Measurements from ENCODE around the gene MAP3K9.

Gene MAP3K9

DNA sequence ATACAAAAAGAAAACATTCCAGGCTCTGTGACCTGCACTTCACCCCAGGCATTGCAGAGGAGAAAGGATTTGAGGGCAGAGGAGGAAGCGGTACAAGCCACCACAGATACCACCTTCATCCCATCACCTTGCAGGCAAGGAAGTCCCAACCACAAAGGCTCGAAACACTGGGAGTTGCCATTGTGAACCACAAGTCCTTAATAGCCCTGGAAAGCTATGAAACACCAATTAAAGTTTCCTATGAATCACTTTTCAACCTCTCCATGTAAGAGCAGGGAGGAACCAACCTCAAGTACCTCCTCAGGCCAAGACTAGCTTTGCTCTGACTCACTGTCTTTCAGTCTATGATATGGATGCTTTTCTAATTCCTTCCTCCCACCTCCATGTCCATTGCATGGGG, 27.0 kb downstream of the MAP3K9 start:
- Histone ChIP-seq H3K4me1 (ENCODE audit: control insufficient read depth, insufficient read depth, low read length) (no peaks in the 10 kb centered on the region), H3K4me3 (ENCODE audit: low read depth, low read length) (no peak overlapping the region), H3K9me3 (ENCODE audit: control insufficient read depth, insufficient read depth, low read depth, low read length) (no peaks in the 10 kb centered on the region), H3K27ac (ENCODE audit: low read depth, low read length) (no peak overlapping the region), H3K9ac (ENCODE audit: low read length) (no peak overlapping the region), H3K27me3 (ENCODE audit: control insufficient read depth, insufficient read depth, low read length) (no peaks in the 10 kb centered on the region), H3K36me3 (ENCODE audit: control insufficient read depth, insufficient read depth, low read length) (peaks cover 8% of the 10 kb centered on the region)

DNA sequence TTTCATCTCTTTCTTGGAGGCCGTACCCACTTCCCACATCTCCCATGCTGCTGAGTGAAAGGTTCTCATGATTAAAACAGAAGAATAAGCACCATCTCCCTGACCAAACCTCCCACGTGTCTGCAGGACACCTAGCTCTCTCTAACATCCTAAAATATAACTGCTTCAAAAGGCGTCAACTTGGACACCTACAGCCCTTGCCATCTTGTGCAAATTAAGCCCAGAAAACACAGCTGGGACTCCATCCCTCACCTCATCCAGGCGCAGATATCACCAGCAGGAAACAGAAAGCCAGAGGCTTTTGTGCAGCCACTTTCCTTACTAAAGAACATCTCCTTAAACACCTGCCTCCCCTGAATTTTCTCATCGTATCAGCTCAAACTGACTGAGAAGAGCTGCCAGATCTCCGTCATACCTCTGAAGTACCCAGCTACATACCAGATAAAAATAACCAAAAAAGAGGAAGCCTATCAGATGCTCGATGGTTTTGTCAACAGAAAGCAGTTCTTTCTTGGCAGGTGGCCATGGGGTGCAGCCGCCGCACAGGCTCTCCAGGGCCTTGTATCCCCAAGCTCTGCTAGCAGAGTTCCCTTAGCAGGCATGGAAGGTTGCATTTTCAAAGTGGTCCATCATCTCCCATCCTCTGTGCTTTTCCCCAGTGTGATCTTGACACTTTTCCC, 28.8 kb downstream of the MAP3K9 start:
- Histone ChIP-seq H3K9ac (ENCODE audit: low read length) (no peak overlapping the region), H3K36me3 (ENCODE audit: control insufficient read depth, insufficient read depth, low read length) (peaks cover 3% of the 10 kb centered on the region), H3K27me3 (ENCODE audit: control insufficient read depth, insufficient read depth, low read length) (no peaks in the 10 kb centered on the region), H3K27ac (ENCODE audit: low read depth, low read length) (no peak overlapping the region), H3K4me3 (ENCODE audit: low read depth, low read length) (no peak overlapping the region), H3K9me3 (ENCODE audit: control insufficient read depth, insufficient read depth, low read depth, low read length) (no peaks in the 10 kb centered on the region), H3K4me1 (ENCODE audit: control insufficient read depth, insufficient read depth, low read length) (no peaks in the 10 kb centered on the region)

DNA sequence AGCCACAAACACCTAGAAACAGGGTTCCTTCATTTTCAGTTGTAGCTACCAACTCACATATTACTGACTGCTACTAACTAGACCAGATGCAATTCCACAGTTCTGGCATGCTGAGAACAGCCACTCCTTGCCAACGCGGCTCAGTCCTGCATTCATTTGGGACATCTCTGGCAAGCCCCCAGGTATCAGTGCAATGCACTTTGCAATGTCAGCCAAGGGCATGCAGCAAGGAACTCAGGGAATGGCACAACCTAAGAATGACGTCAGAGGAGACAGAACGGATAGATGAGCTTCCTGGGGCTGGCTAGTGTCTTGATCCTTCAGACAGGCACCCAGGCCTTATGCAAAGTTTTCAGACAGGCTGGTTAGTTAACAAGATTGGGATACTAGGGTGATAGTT, 29.6 kb downstream of the MAP3K9 start:
- Histone ChIP-seq H3K4me3 (ENCODE audit: low read depth, low read length) (no peak overlapping the region), H3K36me3 (ENCODE audit: control insufficient read depth, insufficient read depth, low read length) (no peaks in the 10 kb centered on the region; the same call in 1 of the 2 replicates), H3K4me1 (ENCODE audit: control insufficient read depth, insufficient read depth, low read length) (0 out of 2 replicates have a peak, but pooled peaks cover 2% of the 10 kb centered on the region), H3K9me3 (ENCODE audit: control insufficient read depth, insufficient read depth, low read depth, low read length) (no peaks in the 10 kb centered on the region), H3K27me3 (ENCODE audit: control insufficient read depth, insufficient read depth, low read length) (no peaks in the 10 kb centered on the region), H3K27ac (ENCODE audit: low read depth, low read length) (no peak overlapping the region), H3K9ac (ENCODE audit: low read length) (no peak overlapping the region)

DNA sequence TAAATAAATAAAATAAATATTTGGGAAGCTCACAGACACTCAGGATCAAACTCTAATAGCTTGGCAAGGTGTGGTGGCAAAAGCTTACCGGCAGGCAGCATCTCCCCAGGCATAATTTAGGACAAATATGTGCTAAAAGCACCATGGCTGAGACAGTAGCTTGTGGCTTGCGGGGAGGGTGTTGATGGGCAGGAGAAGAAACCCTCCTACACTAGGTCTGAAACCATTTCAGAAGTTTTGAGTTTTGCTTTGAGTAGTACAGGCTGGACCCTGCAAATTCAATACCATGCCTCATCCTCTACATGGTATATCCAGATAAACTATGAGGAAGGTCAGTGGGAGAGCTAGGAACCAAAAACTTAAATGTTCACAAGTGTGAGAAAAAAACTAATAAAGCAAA, 33.1 kb downstream of the MAP3K9 start:
- Histone ChIP-seq H3K4me1 (ENCODE audit: control insufficient read depth, insufficient read depth, low read length) (peaks cover 25% of the 10 kb centered on the region; the same call in 1 of the 2 replicates), H3K36me3 (ENCODE audit: control insufficient read depth, insufficient read depth, low read length) (no peaks in the 10 kb centered on the region; the same call in 1 of the 2 replicates), H3K27ac (ENCODE audit: low read depth, low read length) (no peak overlapping the region), H3K4me3 (ENCODE audit: low read depth, low read length) (no peak overlapping the region), H3K27me3 (ENCODE audit: control insufficient read depth, insufficient read depth, low read length) (no peaks in the 10 kb centered on the region), H3K9me3 (ENCODE audit: control insufficient read depth, insufficient read depth, low read depth, low read length) (no peaks in the 10 kb centered on the region), H3K9ac (ENCODE audit: low read length) (no peak overlapping the region)

DNA sequence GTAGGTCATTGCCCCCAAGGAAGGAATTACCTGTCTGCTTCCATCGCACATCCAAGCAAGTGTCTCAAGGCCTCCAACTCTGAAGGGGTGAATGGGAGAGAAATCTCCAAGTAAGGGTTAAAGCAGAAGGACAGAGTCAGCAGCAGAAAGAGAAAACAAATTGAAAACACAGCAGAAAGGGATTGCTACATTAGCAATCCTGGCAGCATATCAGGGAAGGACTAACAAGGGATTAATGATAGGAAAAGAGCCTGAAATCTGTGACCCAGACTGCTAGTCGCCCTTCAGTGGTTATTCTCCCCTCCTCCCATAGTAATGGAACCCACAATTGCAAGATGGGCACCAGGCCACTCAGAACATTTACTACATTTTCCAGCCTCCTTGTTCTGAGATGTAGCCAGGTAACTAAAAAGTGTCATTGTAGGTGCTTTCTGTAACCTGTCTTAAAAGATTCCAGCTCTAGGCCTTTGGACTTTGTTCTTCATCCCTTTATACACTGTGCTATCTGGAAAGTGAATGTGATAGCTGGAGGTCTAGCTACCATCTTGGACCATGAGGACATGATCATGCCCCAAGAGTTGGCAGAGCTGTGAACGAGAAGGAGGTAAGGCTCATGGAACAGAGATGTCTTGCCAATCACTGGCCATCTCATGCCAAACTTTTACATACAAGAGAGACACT, 36.0 kb downstream of the MAP3K9 start:
- H3K27me3 ChIP-seq (ENCODE audit: control insufficient read depth, insufficient read depth, low read length): no peaks in the 10 kb centered on the region
- H3K9ac ChIP-seq (ENCODE audit: low read length): no peak overlapping the region
- H3K27ac ChIP-seq (ENCODE audit: low read depth, low read length): no peak overlapping the region
- H3K4me3 ChIP-seq (ENCODE audit: low read depth, low read length): no peak overlapping the region
- H3K4me1 ChIP-seq (ENCODE audit: control insufficient read depth, insufficient read depth, low read length): peaks cover 25% of the 10 kb centered on the region; the same call in 1 of the 2 replicates
- no peaks in the 10 kb centered on the region for H3K9me3 ChIP-seq (ENCODE audit: control insufficient read depth, insufficient read depth, low read depth, low read length)
- 0 out of 2 replicates have a peak, but pooled peaks cover 8% of the 10 kb centered on the region for H3K36me3 ChIP-seq (ENCODE audit: control insufficient read depth, insufficient read depth, low read length)

DNA sequence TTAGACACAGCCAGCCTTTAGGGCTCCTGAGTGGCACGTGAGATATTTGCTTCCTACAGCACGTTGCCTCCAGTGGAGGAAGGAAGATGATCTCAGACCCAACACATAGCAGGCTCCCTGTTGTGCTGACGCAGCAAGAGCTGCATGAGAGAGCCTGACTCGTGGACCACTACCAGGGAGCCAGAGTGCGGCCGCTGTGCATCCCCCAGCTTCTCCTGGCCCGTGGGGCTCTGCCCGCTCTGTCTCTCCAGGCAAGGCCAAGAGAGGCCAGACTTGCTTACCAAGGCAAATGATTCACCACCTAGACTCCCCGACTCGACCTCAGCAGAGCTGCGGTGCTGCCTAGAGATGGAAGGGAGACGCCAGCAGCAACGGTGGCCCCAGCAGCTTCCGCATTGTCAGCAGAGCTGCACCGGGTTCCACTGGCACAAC, 37.5 kb downstream of the MAP3K9 start:
- no peak overlapping the region for H3K27ac ChIP-seq (ENCODE audit: low read depth, low read length)
- no peaks in the 10 kb centered on the region for H3K27me3 ChIP-seq (ENCODE audit: control insufficient read depth, insufficient read depth, low read length)
- 0 out of 2 replicates have a peak, but pooled peaks cover 8% of the 10 kb centered on the region for H3K36me3 ChIP-seq (ENCODE audit: control insufficient read depth, insufficient read depth, low read length)
- no peaks in the 10 kb centered on the region for H3K9me3 ChIP-seq (ENCODE audit: control insufficient read depth, insufficient read depth, low read depth, low read length)
- no peak overlapping the region for H3K9ac ChIP-seq (ENCODE audit: low read length)
- H3K4me3 ChIP-seq (ENCODE audit: low read depth, low read length): no peak overlapping the region
- H3K4me1 ChIP-seq (ENCODE audit: control insufficient read depth, insufficient read depth, low read length): peaks cover 25% of the 10 kb centered on the region; the same call in 1 of the 2 replicates

DNA sequence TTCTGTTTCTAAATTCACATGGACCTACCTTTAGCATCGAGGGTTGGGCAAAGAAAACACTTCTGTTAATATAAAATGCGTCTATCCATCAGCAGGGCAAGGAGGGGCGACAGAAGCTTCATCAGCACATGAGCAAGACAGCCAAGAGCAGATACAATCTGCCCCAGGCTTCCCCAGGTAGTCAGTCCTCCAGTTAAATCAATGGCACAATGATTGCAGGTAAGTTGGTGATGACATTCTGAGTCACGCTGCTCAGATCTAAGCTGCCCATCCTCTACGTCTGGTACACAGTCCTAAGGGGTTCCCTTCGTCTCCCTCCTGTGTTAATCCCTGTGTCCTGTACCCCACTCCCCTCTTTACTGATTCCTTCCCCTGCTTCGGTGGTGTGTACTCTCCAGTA, 38.8 kb downstream of the MAP3K9 start:
- Histone ChIP-seq H3K27ac (ENCODE audit: low read depth, low read length) (no peak overlapping the region), H3K9ac (ENCODE audit: low read length) (no peak overlapping the region), H3K27me3 (ENCODE audit: control insufficient read depth, insufficient read depth, low read length) (no peaks in the 10 kb centered on the region), H3K4me3 (ENCODE audit: low read depth, low read length) (no peak overlapping the region), H3K9me3 (ENCODE audit: control insufficient read depth, insufficient read depth, low read depth, low read length) (no peaks in the 10 kb centered on the region), H3K4me1 (ENCODE audit: control insufficient read depth, insufficient read depth, low read length) (peaks cover 25% of the 10 kb centered on the region; the same call in 1 of the 2 replicates), H3K36me3 (ENCODE audit: control insufficient read depth, insufficient read depth, low read length) (peaks cover 10% of the 10 kb centered on the region; the same call in 1 of the 2 replicates)

DNA sequence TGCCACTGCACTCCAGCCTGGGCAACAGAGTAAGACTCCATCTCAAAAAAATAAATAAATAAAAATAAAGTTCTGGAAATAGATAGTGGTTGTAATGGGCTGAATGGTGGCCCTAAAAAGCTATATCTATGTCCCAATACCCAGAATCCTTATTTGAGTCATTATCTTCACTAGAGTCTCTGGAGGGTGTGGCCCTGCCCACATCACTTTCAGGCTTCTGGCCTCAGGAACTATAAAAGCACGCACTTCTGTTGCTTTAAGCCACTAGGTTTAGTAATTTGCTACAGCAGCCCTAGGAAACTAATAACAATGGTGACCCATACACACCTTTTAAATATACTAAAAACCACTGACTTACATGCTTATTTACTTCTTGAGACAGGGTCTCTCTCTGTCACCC, 49.9 kb downstream of the MAP3K9 start:
- Histone ChIP-seq H3K4me3 (ENCODE audit: low read depth, low read length) (no peak overlapping the region), H3K9ac (ENCODE audit: low read length) (no peak overlapping the region), H3K36me3 (ENCODE audit: control insufficient read depth, insufficient read depth, low read length) (peaks cover 33% of the 10 kb centered on the region)

DNA sequence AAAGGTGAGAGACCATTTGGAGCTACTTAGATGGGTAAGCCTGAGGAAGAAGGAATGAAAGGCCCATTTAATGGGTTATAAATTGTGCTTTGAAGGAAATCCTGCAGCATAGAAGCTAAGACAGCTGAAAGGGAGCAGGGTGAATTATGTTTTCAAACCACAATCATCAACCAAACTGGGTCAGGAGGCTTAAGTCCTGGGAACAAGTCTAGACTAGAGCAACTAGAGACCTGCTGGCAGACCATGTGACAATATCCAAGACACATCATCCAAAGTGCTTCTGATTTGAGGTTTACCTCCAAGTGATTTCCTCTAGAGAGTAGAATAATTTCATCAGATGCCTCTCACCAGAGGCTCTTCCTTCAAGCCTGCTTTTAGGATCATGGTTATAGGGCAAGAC, 53.7 kb downstream of the MAP3K9 start:
- Histone ChIP-seq H3K27ac (ENCODE audit: low read depth, low read length) (no peak overlapping the region), H3K9me3 (ENCODE audit: control insufficient read depth, insufficient read depth, low read depth, low read length) (no peaks in the 10 kb centered on the region), H3K27me3 (ENCODE audit: control insufficient read depth, insufficient read depth, low read length) (no peaks in the 10 kb centered on the region), H3K36me3 (ENCODE audit: control insufficient read depth, insufficient read depth, low read length) (peaks cover 43% of the 10 kb centered on the region), H3K4me1 (ENCODE audit: control insufficient read depth, insufficient read depth, low read length) (peaks cover 9% of the 10 kb centered on the region; the same call in 1 of the 2 replicates), H3K4me3 (ENCODE audit: low read depth, low read length) (no peak overlapping the region), H3K9ac (ENCODE audit: low read length) (no peak overlapping the region)

More for the DNA sequence above, 49.9 kb downstream of the MAP3K9 start:
- no peaks in the 10 kb centered on the region for H3K27me3 ChIP-seq (ENCODE audit: control insufficient read depth, insufficient read depth, low read length)
- H3K4me1 ChIP-seq (ENCODE audit: control insufficient read depth, insufficient read depth, low read length): peaks cover 9% of the 10 kb centered on the region; the same call in 1 of the 2 replicates
- H3K27ac ChIP-seq (ENCODE audit: low read depth, low read length): no peak overlapping the region
- H3K9me3 ChIP-seq (ENCODE audit: control insufficient read depth, insufficient read depth, low read depth, low read length): no peaks in the 10 kb centered on the region

DNA sequence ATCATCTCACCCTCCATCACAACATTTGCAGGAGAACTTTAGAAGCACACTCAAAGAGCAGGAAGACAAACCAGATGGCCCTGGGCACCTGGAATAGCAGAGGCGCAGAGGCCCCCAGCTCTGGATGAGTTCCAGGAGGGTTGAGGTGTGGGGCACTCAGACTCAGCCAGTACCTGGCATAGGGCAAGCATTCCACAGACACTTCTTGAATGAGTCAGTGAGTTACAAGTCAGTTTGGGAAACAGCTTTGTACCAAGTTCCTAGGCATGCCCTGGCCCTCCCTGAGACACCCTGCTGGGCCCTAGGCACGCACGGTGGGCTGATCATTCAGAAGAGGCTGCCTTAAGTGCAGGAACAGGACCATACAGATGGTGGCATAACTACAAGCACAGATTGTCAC, 54.3 kb downstream of the MAP3K9 start:
- Histone ChIP-seq H3K9me3 (ENCODE audit: control insufficient read depth, insufficient read depth, low read depth, low read length) (no peaks in the 10 kb centered on the region), H3K9ac (ENCODE audit: low read length) (no peak overlapping the region), H3K4me1 (ENCODE audit: control insufficient read depth, insufficient read depth, low read length) (peaks cover 9% of the 10 kb centered on the region; the same call in 1 of the 2 replicates), H3K4me3 (ENCODE audit: low read depth, low read length) (no peak overlapping the region), H3K27ac (ENCODE audit: low read depth, low read length) (no peak overlapping the region), H3K27me3 (ENCODE audit: control insufficient read depth, insufficient read depth, low read length) (no peaks in the 10 kb centered on the region), H3K36me3 (ENCODE audit: control insufficient read depth, insufficient read depth, low read length) (peaks cover 39% of the 10 kb centered on the region)

DNA sequence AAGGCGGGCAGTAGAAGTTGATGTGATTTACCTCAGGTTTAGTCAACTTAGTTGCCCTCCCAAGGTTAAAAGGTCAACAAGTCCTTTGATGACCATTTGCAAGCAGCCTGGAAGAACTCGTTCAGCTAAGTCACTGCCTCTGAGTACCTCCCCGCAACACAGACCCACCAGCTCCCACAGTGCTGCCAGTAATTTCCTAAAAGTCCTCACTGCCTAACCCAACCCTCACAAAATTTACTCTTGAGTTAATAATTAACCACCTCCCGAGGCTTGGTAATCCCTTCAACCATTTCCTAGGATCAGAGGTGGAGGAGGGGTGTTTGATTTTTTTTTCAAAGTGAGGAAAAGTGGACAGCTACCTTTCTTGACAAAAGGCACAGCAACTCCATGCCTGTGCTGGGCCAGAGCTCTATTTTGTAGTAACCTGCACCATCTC, 55.8 kb downstream of the MAP3K9 start:
- Histone ChIP-seq H3K9me3 (ENCODE audit: control insufficient read depth, insufficient read depth, low read depth, low read length) (no peaks in the 10 kb centered on the region), H3K9ac (ENCODE audit: low read length) (no peak overlapping the region), H3K4me1 (ENCODE audit: control insufficient read depth, insufficient read depth, low read length) (peaks cover 9% of the 10 kb centered on the region; the same call in 1 of the 2 replicates), H3K27ac (ENCODE audit: low read depth, low read length) (no peak overlapping the region), H3K4me3 (ENCODE audit: low read depth, low read length) (no peak overlapping the region), H3K36me3 (ENCODE audit: control insufficient read depth, insufficient read depth, low read length) (peaks cover 51% of the 10 kb centered on the region), H3K27me3 (ENCODE audit: control insufficient read depth, insufficient read depth, low read length) (no peaks in the 10 kb centered on the region)
